ENCODE measurements around the gene ANKZF1.
"Not testable (repeated sequence)": the region's sequence is repeated elsewhere in the genome, so short reads cannot be mapped to it uniquely, and the experiment has no call there.

ANKZF1 gene

GRCh38 chr2:219252900-219253752 lies 23.5 kb downstream of the ANKZF1 start, which contains the start of gene TUBA4B:
Gene TUBA4B (plus strand): TSS chr2:219253243. CDS start chr2:219253408, 165 bp downstream.
- peaks cover 48% of the 10 kb centered on the region for H3K27me3 ChIP-seq
- TF ChIP-seq CTCF (IDR thresholded peaks at IDR 0.05; ENCODE audit: low read depth, low read length) = no peak
- no peaks in the 10 kb centered on the region for H3K9me3 ChIP-seq
- H3K36me3 ChIP-seq = no peaks in the 10 kb centered on the region
- H3K4me3 ChIP-seq (ENCODE audit: low read depth, low read length) = peak within 1 kb of the TSS; percentile 60
- peaks cover 15% of the 10 kb centered on the region for H3K4me1 ChIP-seq
- no peak for DNase-seq

- peaks cover 14% of the 10 kb centered on the region for H3K4me1 ChIP-seq
- H3K4me3 ChIP-seq (ENCODE audit: low read depth, low read length) = peak within 1 kb of the TSS; percentile 60
- no peaks in the 10 kb centered on the region for H3K9me3 ChIP-seq
- TF ChIP-seq CTCF (IDR thresholded peaks at IDR 0.05; ENCODE audit: low read depth, low read length) = no peak
- H3K36me3 ChIP-seq = no peaks in the 10 kb centered on the region
- DNase-seq = peak; percentile 77
- H3K27me3 ChIP-seq = peaks cover 48% of the 10 kb centered on the region
These were observed 24.4 kb downstream of the ANKZF1 start, which contains the start of gene TUBA4A for GRCh38 chr2:219253753-219254589. Gene TUBA4A (minus strand): TSS chr2:219253918. CDS start chr2:219253858, 60 bp downstream.

- no peaks in the 10 kb centered on the region for H3K9me3 ChIP-seq
- H3K36me3 ChIP-seq = no peaks in the 10 kb centered on the region
- peak overlapping the region; percentile 60 for H3K4me3 ChIP-seq (ENCODE audit: low read depth, low read length)
- TF ChIP-seq CTCF (IDR thresholded peaks at IDR 0.05; ENCODE audit: low read depth, low read length) = no peak
- peaks cover 6% of the 10 kb centered on the region for H3K4me1 ChIP-seq
- peaks cover 48% of the 10 kb centered on the region for H3K27me3 ChIP-seq
- no peak for DNase-seq
These were observed 25.1 kb downstream of the ANKZF1 start for GRCh38 chr2:219254590-219255201.

GRCh38 chr2:219258942-219259341 lies 29.3 kb downstream of the ANKZF1 start:
- not testable (repeated sequence) for H3K4me1 ChIP-seq; H3K36me3 ChIP-seq; H3K9me3 ChIP-seq; H3K4me3 ChIP-seq (ENCODE audit: low read depth, low read length); DNase-seq
- peaks cover 26% of the 10 kb centered on the region for H3K27me3 ChIP-seq

GRCh38 chr2:219261024-219261855 lies 31.6 kb downstream of the ANKZF1 start:
- no peak for DNase-seq
- TF ChIP-seq CTCF (IDR thresholded peaks at IDR 0.05; ENCODE audit: low read depth, low read length) = no peak
- no peaks in the 10 kb centered on the region for H3K9me3 ChIP-seq
- no peaks in the 10 kb centered on the region for H3K36me3 ChIP-seq
- H3K4me1 ChIP-seq = peaks cover 5% of the 10 kb centered on the region; the same call in 1 of the 2 replicates
- no peak overlapping the region for H3K4me3 ChIP-seq (ENCODE audit: low read depth, low read length)
- peaks cover 3% of the 10 kb centered on the region for H3K27me3 ChIP-seq

Data from BE2C (cell line).